SK-N-MC (cell line): ENCODE results near the gene GASK1A.

Source experiments
- EZH2 ChIP-seq: fragments of 200-600 bp; sonication (generic); IDR thresholded peaks from one replicate; pipeline ENCODE4 v1.6.1; 2017; ENCODE audit warnings: antibody characterized with exemption
- FOXP2 ChIP-seq: optimal IDR thresholded peaks from 2 replicates; pipeline ENCODE3; 2011; ENCODE audit warnings: mild to moderate bottlenecking, moderate library complexity; ENCODE audit not compliant: insufficient read depth; ENCODE audit errors: extremely low read length, control extremely low read depth
- POLR2AphosphoS5 ChIP-seq: IDR thresholded peaks from 2 replicates; pipeline ENCODE4 v1.6.1; 2012; ENCODE audit warnings: mild to moderate bottlenecking, low read depth, low read length, borderline replicate concordance

DNA sequence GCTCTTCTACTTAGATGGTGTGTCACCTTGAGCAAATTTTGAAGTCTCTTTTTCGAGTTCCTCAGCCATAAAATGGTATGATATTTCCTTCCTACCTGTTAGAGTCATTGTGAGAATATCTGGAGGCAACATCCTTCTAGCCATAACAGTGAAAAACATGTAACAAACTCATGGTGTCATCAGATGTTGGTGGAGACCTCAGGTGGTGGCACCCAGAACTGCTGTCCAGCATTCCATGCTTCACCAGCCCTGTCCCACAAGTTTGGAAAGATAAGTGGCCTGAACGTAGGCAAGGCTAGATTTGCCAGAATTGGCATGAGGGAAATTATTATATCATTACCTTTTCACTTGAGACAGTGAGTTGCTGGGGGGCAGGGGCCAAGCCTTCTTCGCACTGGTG is 30.4 kb downstream of the GASK1A start:
- no peak for TF ChIP-seq EZH2
- no peak for TF ChIP-seq POLR2AphosphoS5
- TF ChIP-seq FOXP2: no peak
